ENCODE measurements around the gene IL4R. TPM values are rescaled to one million over a fixed set of nuclear protein-coding genes. Genes with fewer than 3 reads are reported as not detected.

The IL4R gene
- total and polyA plus RNA-seq, 2 of the 8 experiments (the other 6 are each of a cell fraction or from before 2014, with no cell fraction given), result 29.1 to 29.4 TPM

DNA sequence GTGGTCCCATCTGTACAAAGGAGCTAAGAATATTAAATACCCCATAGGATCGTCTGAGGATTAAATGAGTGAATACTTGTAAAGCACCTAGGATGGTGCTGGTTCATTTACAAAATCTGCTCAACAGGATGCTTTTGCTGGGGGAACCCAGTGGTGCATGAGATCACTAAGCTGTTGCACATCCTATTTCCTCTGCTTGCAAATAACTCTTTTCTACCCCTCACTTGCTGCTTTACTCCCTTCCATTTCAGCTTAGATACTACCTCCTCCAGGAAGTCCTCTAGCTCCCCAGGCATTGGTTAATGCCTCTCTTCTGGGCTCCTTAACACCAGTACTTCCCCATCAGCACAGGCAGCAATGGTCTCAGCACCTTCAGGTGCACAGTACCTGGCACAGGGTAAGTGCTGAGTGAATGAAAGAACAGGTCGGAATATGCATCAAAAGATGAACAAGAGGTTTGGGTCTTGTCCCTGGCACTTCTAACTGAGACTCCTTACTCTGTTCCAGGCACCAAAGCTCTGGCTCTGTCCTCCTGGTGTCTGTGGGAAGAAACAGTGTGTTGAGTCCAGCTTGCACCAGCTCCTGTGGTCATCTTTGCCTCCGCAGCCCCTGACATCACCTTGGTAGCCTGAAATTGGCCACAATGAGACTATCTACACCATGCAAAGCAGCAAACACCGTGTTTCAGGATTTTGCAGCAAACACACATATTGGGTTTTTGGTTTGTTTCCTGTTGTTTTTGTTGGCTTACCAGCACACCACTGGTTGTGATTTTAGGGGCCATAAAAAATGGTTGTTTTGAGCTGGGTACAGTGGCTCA, 64.1 kb downstream of the IL4R start:
- Histone ChIP-seq H2BK120ac (replicated peaks; ENCODE audit: low read depth, low read length) (no peak overlapping the region), H3K56ac (replicated peaks; ENCODE audit: insufficient read length, low read depth, low read length) (no peak overlapping the region), H3K23me2 (ENCODE audit: low read depth, low read length) (no peaks in the 10 kb centered on the region), H3K79me1 (ENCODE audit: low read depth, low read length) (no peaks in the 10 kb centered on the region), H3K4me1 (replicated peaks in 1 of 4; ENCODE audit: control insufficient read depth in 3 of 4, insufficient read depth in 4 of 4, low read length in 3 of 4) (peaks cover 0 to 2% (median 0%) of the 10 kb centered on the region in 4 experiments; a peak in 3 of 7 replicates), H3K14ac (ENCODE audit: insufficient read length) (no peak overlapping the region), H4K20me1 (replicated peaks in 1 of 2; ENCODE audit: control insufficient read depth in 1 of 2, insufficient read depth in 2 of 2, low read length in 2 of 2) (no peaks in the 10 kb centered on the region), H2BK5ac (ENCODE audit: low read depth, low read length) (no peak overlapping the region), H4K91ac (replicated peaks; ENCODE audit: insufficient read length, low read length) (no peak overlapping the region), H2AK5ac (ENCODE audit: low read depth, low read length) (no peak overlapping the region), H3K4me3 (ENCODE audit: extremely low read depth in 1 of 4, insufficient read depth in 2 of 4, low read depth in 3 of 4, low read length in 4 of 4) (no peak overlapping the region), H3K18ac (ENCODE audit: extremely low read depth, low read length) (no peak overlapping the region), H3K9me3 (ENCODE audit: insufficient read depth in 2 of 2, low read depth in 1 of 2, low read length in 1 of 2) (0 out of 4 replicates have a peak, but pooled peaks cover 0 to 3% of the 10 kb centered on the region in 2 experiments), H3K36me3 (ENCODE audit: control insufficient read depth in 2 of 4, insufficient read depth in 4 of 4, low read length in 3 of 4) (no peaks in the 10 kb centered on the region), H4K8ac (ENCODE audit: extremely low read depth, insufficient read depth, low read length) (no peak overlapping the region), H2BK20ac (ENCODE audit: low read length) (no peak overlapping the region), H3K4ac (replicated peaks; ENCODE audit: insufficient read length, low read depth, low read length) (no peak overlapping the region), H2BK12ac (ENCODE audit: low read depth, low read length) (no peak overlapping the region), H2BK15ac (ENCODE audit: low read length) (no peak overlapping the region), H3K27ac (ENCODE audit: low read depth, low read length) (no peak overlapping the region), H3K23ac (ENCODE audit: insufficient read length) (no peak overlapping the region), H4K5ac (ENCODE audit: insufficient read length, low read depth, low read length) (no peak overlapping the region), H2AFZ (ENCODE audit: low read length) (no peak overlapping the region), H3K27me3 (replicated peaks in 1 of 4; ENCODE audit: control insufficient read depth in 3 of 4, extremely low read depth in 1 of 4, insufficient read depth in 3 of 4, low read length in 3 of 4) (no peaks in the 10 kb centered on the region; a peak in 1 of 7 replicates), H3K79me2 (ENCODE audit: control insufficient read depth in 1 of 2, insufficient read depth in 2 of 2, low read length in 2 of 2) (no peaks in the 10 kb centered on the region), H3K9ac (replicated peaks in 1 of 4; ENCODE audit: extremely low read depth in 1 of 4, low read depth in 3 of 4, low read length in 3 of 4) (no peak overlapping the region), H3K4me2 (ENCODE audit: insufficient read depth in 1 of 2, low read depth in 2 of 2, low read length in 2 of 2) (no peak overlapping the region)
- ChIA-PET POLR2A (ENCODE audit: partially characterized antibody) (interaction anchor here (0.8 kb wide), 1 partner anchor 13 kb away, joined by 3 read pairs; no protein-coding TSS in a partner anchor), CTCF (ENCODE audit: partially characterized antibody) (interaction anchor here (0.7 to 2.3 kb wide), 6 partner anchors 10 to 401 kb away, joined by 3 to 10 read pairs (median 4); no protein-coding TSS in a partner anchor)
- DNase-seq (ENCODE audit: low read depth in 1 of 2, low spot score in 2 of 2), result no peak
- TF ChIP-seq SUZ12 (IDR thresholded peaks at IDR 0.05; ENCODE audit: low read length) (no peak), RNF2 (IDR thresholded peaks at IDR 0.05; ENCODE audit: borderline replicate concordance, low read depth, low read length, missing control alignments, poor library complexity, severe bottlenecking) (no peak), NRF1 (IDR thresholded peaks at IDR 0.05; ENCODE audit: low read depth, low read length) (no peak), SP4 (IDR thresholded peaks at IDR 0.05; ENCODE audit: low read length) (no peak), BRCA1 (IDR thresholded peaks at IDR 0.05; ENCODE audit: low read depth, low read length) (no peak), POU5F1 (IDR thresholded peaks at IDR 0.05; ENCODE audit: low read depth, low read length) (no peak), KDM5A (IDR thresholded peaks at IDR 0.05; ENCODE audit: low read length) (no peak), SAP30 (IDR thresholded peaks at IDR 0.05; ENCODE audit: insufficient read depth, insufficient replicate concordance, low read length) (no peak)
- no peak for FAIRE-seq
- WGBS, 2 experiments (ENCODE audit: extremely low coverage in 1 of 2, insufficient coverage in 1 of 2, insufficient read length in 1 of 2, insufficient replicate concordance in 2 of 2, low coverage in 1 of 2, low lambda C conversion rate in 2 of 2, missing lambda C conversion rate in 1 of 2), result 89% methylated on average over 4 of the region's 4 CpGs; no CpG with 5 or more reads in 1 of the 2 experiments

All from H1 (cell line).